ENCODE data around the gene RIMBP2.

RIMBP2 gene

DNA sequence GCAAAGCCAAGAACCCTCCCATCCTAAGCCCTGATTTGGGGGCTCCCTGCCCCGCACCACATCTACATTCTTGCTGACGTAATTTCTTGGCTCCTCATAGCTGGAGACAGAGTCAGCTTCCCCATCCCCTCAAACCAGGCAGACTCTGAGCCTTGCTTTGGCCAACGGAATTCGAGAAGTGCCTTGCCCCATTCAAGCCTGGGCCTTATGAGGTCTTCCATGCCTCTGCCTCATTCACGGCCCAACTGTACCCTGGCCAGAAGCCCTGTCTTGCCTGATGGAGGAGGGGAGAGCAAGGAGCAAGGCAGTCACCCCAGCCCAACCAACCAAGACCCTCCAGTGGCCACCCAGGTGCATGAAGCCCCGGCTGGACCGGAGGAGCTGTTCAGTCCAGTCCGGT lies 214.3 kb downstream of the RIMBP2 start:
- no peak for DNase-seq (ENCODE audit: low read depth)

DNA sequence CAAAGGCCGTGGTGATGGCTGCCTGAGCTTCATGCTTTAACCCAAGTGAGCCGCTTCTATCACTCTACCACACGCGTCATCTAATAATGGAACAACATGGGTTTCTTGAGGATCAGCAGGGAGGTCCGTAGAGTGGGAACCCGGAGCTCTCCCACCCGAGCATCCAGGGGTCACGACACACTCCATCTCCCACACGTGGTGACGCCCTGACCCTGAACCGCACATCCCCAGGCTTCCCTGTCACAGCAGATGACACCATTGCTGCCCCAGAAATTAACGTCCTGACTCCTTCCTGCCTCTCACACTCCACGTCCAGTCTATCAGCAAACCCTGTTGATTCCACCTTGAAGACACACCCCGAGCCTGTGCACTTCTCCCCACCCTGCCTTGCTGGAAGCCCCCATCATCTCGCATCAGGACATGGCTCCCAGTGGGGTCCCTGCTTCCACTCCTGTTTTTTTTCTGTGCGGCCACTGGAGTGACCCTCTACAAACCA lies 215.2 kb downstream of the RIMBP2 start:
- no peak for DNase-seq (ENCODE audit: low read depth)

DNA sequence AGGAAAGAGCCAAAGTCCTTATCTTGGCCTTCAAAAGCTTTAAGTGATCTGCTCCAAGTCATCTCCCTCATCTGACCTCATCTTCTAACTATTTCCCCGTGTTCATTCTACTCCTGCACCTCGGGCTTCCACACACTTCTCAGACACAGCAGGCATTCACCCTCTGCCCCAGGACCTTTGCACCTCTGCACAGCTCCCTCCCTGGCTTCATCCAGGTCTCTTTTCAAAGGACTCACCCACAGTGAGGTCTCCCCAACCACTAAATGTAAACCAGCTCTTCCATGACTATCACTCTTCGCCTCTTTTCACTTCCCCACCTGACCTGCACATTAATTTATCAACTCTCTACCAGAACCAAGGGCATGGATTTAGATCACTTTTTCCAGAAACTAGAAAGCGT lies 216.6 kb downstream of the RIMBP2 start:
- DNase-seq (ENCODE audit: low read depth) = no peak

DNA sequence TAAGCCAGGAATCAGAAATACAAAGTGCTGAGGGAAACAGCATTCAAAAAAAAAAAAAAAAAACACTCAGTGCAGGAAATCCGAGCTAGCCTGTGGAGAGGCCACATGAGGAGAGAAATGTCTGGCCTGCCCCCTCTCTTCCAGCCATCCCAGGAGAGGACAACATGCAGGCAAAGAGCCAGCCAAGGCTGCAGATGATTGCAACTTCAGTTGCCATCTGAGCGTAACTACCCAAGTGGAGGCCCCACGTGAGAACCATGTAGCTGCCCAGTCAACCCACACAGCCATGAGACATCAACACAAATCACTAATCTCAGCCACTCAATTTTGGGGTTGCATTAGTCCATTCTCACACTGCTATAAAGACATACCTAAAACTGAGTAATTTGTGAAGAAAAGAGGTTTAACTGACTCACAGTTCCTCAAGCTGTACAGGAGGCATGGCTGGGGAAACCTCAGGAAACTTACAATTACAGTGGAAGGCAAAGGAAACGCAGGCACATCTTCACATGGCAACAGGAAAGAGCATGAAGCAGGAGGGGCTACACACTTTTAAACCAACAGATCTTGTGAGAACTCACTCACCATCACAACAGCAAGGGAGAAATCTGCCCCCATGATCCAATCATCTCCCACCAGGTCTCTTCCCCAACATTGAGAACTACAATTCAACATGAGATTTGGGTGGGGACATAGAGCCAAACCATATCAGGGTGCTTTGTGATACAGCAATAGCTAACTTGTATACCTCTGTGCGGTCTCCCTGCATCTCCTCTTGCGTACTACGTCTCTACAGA lies 217.3 kb downstream of the RIMBP2 start:
- no peak for DNase-seq (ENCODE audit: low read depth)

DNA sequence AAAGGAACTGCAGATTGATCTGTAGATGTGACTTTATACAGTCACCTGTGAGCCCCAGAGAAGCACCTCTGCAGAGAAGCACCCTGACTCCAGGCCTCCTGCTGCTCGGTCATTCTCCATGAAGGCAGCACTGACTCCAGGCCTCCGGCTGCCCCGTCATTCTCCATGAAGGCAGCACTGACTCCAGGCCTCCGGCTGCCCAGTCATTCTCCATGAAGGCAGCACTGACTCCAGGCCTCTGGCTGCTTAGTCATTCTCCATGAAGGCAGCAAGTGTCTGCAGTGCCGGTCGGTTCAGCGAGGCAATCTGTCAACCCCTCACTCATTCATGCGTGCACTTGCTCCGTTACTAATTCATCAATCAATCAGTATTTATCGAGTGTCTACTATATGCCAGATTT lies 218.1 kb downstream of the RIMBP2 start:
- no peak for DNase-seq (ENCODE audit: low read depth)

DNA sequence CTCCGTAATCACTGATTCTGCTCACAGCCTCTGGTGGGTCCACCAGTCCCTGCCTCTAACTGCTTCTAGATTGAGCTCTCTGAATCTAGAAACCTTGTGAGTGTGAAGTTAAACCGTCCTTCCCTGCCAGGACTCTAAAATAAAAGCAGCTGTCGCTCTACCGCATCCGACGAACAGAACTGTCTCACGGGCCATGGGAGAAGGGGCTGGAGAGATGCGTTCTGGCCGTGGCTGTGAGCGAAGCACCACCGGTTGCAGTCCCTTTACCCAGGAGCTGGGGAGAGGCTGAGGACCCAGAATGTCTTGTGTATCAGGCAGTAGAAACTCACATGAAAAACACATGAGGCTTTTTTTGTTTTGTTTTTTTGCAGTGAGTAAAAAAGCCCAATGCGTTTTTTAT lies 218.8 kb downstream of the RIMBP2 start:
- DNase-seq (ENCODE audit: low read depth) = no peak

DNA sequence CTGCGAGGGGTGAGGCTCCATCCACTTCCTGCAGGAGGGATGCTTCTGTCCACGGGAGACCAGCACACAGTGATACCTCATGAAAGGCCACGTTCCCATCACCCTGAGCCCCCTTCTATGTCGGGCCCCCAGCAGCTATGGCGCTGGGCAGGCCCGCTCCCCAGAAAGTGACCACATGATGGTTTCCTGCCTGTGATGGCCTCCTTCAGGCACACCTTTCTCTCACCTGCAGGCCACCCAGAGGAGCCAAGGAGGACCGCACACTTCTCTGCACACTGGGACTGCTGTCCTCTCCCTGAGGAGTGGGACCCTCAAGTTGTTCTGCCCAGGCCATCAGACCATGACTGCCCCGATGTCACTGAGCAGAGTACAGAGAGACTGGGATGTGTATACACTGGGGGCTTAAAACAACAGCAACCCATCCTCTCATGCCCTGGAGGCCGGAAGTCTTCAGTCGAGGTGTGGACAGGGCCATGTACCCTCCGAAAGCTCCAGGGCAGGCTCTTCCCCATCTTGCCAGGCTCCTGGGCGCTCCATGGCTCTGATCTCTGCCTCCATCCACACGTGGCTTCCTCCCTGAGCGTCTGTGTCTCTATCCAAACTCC lies 219.5 kb downstream of the RIMBP2 start:
- no peak for DNase-seq (ENCODE audit: low read depth)

DNA sequence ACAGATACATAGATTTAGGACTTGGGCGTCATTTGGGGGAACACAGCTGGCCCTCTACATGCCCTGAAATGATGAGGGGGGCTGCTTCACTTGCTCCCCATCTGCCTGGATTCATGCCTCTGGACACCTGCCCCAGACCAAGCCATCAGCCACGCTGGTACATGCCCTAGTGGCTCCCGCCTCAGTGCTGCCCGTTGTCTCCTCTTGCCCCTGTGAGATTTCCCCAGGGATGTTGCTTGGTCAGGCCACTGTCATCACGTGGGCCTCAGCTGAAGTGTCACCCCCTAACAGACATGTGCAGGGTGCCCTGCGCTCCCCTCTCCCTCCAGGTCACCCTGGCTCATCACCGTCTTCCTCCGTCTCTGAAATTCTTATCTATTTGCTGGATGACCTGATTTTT lies 220.9 kb downstream of the RIMBP2 start:
- DNase-seq (ENCODE audit: low read depth) = no peak

DNA sequence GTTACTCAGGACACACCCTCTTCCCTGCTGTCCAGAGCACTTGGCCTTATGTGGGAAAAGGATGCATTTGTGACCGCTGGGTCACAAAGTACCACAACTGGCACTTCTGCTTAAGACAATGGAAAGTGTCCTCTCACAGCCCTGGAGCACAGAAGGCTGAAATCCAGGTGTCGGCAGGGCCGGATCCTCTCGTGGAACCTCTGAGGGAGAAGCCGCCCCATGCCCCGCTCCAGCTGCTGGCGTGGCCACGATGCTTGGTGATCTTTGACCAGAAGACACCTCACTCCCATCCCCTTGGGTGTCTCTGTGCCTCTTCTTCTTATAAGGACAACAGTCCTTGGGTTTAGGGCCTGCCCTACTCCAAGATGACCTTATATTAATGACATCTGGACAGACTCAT lies 221.4 kb downstream of the RIMBP2 start:
- DNase-seq (ENCODE audit: low read depth) = no peak

DNA sequence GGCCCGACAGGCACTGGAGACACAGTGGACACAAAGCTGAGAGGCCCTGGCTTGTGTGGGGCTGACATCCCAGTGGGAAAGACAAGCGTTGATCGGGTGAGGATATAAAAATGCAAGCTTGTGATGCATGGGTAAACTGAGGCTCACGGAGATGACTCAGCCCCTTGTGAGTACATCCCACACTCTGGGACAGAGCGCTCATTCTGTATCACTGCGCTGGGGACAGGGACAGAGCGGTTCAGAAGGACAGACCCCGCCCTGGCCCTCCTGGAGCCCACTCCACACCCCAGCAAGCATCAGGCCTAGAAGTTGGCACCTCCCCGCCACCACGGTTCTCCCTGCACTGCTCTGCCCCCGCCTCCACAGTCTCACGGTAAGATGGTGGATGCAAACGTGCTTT lies 222.1 kb downstream of the RIMBP2 start:
- DNase-seq (ENCODE audit: low read depth) = no peak

DNA sequence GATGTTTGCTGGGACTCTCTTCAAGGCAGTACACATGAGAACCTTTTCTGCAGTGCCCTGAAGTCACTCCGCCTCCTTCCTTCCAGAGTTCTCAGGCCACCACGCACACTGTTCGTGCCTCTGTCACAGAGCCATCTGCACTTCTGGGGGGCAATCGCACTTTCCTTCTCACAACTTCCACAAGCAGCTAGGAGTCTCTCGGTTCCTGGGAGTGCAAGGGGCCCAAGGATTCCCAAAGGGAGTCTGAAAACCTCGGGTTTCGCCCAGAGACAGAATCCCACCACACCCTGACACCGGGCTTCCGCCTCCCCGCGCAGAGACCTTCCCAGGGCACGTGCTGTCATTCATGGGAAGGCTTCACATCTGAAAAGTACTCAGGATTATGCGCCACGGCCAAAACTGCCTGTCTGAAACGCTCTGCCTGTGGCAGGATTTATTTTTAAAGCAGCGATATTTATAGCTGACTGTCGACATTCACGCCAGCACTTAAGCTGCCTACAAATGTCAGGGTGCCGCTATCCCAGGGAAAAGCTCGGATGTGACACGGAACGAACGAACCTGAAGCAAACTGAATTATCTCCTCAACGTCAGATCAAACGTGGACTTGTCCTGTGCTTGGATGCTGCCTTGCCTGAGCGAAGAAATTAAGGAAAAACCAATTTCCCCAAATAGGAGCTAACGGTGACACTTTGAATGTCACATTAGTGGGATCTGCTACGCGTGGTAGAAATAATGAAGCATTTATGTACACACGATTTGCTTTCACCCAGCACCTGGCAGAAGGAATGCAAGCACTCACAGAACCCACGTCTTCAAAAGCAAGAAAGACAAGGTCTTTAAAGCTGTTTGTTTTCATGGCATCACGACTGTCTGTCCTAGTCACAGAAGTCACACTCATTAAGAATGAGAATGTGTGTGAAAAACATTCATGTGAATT lies 224.4 kb downstream of the RIMBP2 start:
- no peak for DNase-seq (ENCODE audit: low read depth)

DNA sequence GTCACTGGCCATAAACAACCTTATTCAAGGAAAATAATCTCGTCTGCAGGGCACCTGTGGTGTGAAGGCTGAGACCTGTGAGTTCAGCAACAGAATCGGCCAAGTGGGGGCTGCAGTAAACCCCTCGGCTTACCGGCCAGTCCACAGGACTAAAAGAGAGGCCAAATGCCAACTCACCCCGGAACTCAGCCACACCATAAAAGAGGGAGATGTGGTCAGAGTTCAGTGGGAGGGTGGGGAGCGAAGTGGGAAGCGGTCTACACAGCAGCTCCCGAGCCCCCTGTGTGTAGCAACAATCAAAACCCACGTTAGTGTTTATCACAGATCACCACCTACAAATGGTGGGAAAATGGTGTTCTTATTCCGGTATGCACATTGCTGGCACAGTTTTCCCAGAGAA lies 225.4 kb downstream of the RIMBP2 start:
- no peak for DNase-seq (ENCODE audit: low read depth)

DNA sequence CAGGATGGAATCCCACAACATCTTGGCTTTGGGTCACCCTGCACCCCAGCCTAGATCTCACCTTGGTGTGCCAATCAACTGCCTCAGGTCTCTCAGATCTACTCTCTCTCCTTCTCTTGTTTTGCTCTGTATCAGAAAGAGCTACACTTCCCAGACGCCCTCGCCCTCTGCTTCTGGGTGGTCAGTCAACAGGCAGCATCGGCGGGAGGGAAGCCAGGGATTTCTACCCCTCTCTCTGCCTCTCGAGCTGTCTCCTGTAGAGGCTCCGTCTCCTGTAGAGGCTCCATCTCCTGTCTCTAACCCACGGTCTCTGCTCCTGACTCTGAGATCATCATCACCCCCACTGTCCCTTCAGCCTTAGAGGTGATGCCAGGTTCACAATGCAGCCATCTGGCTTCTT lies 226.8 kb downstream of the RIMBP2 start:
- DNase-seq (ENCODE audit: low read depth) = no peak

DNA sequence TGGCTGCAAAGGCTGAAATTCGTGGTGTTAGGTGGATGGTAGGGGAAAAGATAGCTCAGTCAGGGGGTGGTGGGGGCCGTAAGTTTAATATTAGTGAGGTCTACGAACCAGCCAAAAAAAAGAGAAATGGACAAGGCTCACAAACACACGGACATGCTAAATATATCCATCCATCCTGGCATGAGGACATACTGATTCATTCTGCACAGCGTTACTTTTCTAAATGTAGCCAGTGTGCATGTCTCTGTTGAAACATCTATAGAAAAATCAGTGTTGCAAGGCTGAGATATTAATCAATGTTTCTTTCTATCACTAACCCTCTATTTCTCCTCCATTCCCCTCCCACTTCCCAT lies 227.8 kb downstream of the RIMBP2 start:
- no peak for DNase-seq (ENCODE audit: low read depth)

DNA sequence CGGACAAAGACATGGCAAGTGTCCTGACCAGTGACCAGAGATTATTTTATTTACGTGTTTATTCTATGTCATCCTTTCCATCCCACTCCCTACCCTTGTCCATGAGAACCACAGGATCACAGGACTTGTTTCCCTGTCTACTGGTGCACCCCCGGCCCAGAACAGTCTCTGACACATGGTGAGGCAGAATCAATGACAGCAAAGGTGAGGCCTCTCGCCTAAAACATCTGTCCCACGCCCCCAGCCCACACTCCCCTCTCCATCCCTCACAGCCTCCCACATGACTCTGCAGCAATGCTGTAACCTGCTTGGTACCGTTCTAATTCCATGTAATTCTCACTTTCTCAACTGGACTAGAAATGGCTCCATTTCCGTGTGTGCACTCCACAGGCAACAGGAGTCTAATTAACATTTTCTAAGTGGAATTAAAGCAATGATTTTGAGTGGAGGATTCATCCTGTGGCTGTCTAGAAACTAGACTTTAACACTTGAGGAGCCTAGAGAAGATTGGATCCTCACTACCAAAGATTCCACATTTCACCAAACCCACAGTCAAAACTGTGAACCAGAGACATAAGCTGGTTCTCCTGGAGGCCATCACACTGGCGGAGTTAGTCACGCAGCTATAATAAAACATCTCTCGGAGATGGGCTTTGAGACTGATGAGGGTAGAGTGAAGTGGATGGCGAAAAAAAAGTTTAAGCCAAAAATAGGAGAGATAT lies 228.3 kb downstream of the RIMBP2 start:
- DNase-seq (ENCODE audit: low read depth) = no peak

DNA sequence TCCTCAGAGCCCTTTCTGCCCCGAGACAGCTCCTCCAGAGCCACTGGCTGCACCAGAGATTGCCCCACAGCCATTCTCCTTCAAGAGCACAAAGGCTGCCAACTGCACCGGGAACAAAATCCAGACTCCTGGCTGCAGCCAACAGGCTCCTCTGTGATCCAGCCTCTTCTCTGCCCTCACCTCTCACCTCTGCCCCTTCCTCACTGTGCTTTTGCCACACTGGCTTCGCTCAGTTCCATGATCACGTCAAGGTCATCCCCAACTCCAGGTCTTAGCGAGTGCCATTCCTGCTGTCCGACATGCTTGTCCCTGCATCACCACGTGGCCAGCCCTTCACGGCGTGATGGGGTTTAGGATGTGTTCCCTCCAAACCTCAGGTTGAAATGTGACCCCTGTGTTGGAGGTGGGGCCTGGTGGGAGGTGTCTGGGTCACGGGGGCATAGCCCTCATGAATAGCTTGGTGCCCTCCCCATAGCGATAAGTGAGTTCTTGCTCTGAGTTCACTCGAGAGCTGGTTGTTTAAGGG lies 229.1 kb downstream of the RIMBP2 start:
- DNase-seq (ENCODE audit: low read depth) = no peak

DNA sequence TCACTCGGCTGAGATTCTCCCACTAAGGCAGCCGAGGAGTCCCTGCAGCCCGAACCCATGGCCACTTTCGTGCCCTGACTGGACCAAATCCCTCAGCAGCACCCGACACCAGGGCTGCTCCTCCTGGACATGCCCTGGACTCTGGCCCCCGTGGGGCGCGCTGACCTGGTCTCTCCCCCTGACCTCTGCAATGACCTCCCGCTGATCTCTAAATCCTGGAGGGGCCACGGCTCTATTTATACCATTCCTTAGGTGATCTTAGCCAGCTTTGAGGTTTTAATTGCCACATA lies 230.0 kb downstream of the RIMBP2 start:
- DNase-seq (ENCODE audit: low read depth) = no peak

DNA sequence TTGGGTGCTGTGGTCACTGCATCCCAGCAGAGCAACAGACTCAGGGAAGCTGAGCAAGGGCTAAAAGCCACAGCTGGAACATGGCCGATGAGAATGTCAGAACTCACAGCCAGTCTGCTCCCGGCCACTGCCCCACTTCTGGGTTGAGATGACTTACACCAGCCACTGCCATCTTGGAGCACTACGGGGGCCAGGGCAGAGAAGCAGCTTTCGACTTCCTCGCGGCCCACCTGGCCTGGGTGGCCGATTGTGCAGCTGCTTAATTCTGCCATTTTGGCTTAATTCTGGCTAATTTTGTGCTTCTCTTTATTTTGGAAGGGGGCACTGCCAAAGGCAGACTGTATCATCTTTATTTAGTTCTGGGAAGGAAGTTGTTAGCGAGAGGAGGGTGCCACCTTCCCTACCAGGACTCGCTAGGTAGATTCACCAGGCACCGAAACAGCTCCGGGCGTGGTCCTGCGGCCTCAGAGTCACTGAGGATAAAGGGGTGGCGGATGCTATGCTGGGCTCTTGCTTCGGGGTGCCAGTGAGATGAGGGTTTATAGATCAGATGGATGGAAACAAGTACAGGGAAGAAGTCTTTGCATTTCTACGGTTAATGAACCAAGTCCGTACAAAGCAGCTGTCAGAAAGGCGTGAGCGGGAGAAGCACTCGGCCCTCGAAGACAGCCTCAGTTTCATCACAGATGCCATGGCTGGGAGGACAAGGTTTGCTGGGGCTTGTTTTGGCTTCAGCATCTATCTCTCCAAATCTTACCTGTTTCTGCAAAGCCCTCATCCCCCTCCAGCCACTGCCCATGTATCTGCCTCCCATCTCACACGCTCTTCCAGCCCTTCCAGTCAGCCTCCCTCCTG lies 230.6 kb downstream of the RIMBP2 start:
- no peak for DNase-seq (ENCODE audit: low read depth)

DNA sequence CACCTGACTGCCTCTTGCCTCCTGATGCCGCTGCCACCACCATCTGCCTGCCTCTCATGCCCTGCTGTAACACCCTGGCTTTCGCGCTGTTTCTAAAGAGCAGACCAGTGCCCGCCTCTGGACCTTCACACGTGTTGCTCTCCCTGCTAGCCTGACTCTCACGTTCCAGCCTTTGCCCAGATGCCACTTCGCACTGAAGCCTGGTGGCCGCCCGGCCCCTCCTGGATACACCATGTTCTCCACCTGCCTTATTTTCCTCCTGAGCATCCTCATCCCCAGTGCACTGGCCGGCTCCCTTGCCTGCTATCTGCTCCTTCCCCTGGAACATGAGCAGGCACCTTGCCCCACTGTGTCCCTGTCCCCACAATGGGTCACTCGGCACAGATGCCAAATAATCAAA lies 231.9 kb downstream of the RIMBP2 start:
- DNase-seq (ENCODE audit: low read depth) = no peak

DNA sequence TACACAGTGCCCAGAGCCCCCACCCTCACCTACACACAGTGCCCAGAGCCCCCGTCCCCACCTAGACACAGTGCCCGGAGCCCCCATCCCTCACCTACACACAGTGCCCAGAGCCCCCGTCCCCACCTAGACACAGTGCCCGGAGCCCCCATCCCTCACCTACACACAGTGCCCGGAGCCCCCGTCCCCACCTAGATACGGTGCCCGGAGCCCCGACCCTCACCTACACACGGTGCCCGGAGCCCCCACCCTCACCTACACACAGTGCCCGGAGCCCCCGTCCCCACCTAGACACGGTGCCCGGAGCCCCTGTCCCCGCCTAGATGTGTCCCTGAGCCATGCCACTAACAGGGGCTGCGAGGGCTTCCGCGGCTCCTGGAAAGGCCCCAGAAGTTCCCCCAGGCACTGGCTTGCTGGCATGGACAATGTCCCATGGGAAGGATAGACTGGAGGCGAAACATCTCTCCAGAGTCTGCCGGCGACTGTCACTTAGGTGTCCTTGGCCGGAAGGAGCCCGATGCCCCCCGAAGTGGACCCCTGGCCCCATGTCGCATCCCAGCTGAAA lies 232.4 kb downstream of the RIMBP2 start:
- DNase-seq (ENCODE audit: low read depth) = no peak

DNA sequence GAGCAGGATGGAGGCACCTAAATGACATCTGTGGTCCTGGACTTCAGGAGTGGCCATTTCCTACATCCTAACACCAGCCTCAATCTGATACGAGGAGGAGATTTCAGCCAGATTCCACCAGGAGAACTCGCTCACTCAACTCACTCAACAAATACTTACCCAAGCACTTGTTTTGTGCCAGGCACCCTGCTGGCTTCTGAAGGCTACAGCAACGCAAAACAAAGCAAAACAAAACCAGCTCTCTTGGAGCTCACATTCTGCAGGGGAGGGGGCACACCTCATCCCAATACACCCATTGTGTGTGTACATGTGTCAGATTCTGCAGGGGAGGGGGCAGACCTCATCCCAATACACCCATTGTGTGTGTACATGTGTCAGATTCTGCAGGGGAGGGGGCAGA lies 233.7 kb downstream of the RIMBP2 start:
- no peak for DNase-seq (ENCODE audit: low read depth)
